IPS DF 6.9 (cell line): ENCODE results near the gene IL31.
A peak's percentile ranks its signal among the peaks of the same experiment; 100 is the strongest.

Source experiments
- DNase-seq: peaks from one replicate; pipeline ENCODE4 v3.0.0-alpha.2; 2013; ENCODE audit warnings: low read depth, low spot score
- H3K27ac ChIP-seq: one replicate; pipeline ENCODE4 v1.5.1; 2013; ENCODE audit warnings: low read length, control low read depth
- H3K27me3 ChIP-seq: 2 replicates; pipeline ENCODE4 v1.6.1; 2013; ENCODE audit warnings: mild to moderate bottlenecking, low read length; ENCODE audit not compliant: control insufficient read depth, insufficient read depth
- H3K36me3 ChIP-seq: 2 replicates; pipeline ENCODE4 v1.6.1; 2013; ENCODE audit warnings: low read length; ENCODE audit not compliant: control insufficient read depth, insufficient read depth
- H3K4me1 ChIP-seq: 2 replicates; pipeline ENCODE4 v1.6.1; 2013; ENCODE audit warnings: low read length; ENCODE audit not compliant: control insufficient read depth, insufficient read depth
- H3K4me3 ChIP-seq: 2 replicates; pipeline ENCODE4 v1.5.1; 2013; ENCODE audit warnings: mild to moderate bottlenecking, low read length
- H3K9me3 ChIP-seq: 2 replicates; pipeline ENCODE4 v1.6.1; 2013; ENCODE audit warnings: low read length, inconsistent platforms; ENCODE audit not compliant: control insufficient read depth, insufficient read depth
- WGBS: extraction: QIAGEN DNeasy Blood & Tissue Kit; methylation state at CpG from one replicate; pipeline ENCODE4 v1.1.7; 2013; ENCODE audit warnings: mixed read lengths, missing lambda C conversion rate; ENCODE audit not compliant: insufficient read length, insufficient coverage; 5-methylcytosine and 5-hydroxymethylcytosine counted together

IL31 gene

GRCh38 chr12:122129131-122129530 lies 44.9 kb downstream of the IL31 start:
- Histone ChIP-seq H3K4me3 (no peak overlapping the region), H3K36me3 (peaks cover 13% of the 10 kb centered on the region; the same call in 1 of the 2 replicates), H3K9me3 (no peaks in the 10 kb centered on the region), H3K27ac (no peak overlapping the region), H3K27me3 (no peaks in the 10 kb centered on the region), H3K4me1 (no peaks in the 10 kb centered on the region)
- DNase-seq, result no peak
- WGBS, result no CpG with 5 or more reads among the region's 13 CpGs

GRCh38 chr12:122128481-122128880 lies 45.5 kb downstream of the IL31 start:
- Histone ChIP-seq H3K4me1 (no peaks in the 10 kb centered on the region), H3K4me3 (no peak overlapping the region), H3K27me3 (no peaks in the 10 kb centered on the region), H3K36me3 (peaks cover 13% of the 10 kb centered on the region; the same call in 1 of the 2 replicates), H3K9me3 (no peaks in the 10 kb centered on the region), H3K27ac (no peak overlapping the region)
- no peak for DNase-seq
- no CpG with 5 or more reads among the region's 5 CpGs for WGBS

- Histone ChIP-seq H3K27me3 (no peaks in the 10 kb centered on the region), H3K27ac (no peak overlapping the region), H3K4me1 (no peaks in the 10 kb centered on the region), H3K9me3 (no peaks in the 10 kb centered on the region), H3K4me3 (no peak overlapping the region), H3K36me3 (peaks cover 13% of the 10 kb centered on the region; the same call in 1 of the 2 replicates)
- WGBS, result no CpG with 5 or more reads among the region's 13 CpGs
- DNase-seq, result no peak
Observed at GRCh38 chr12:122127839-122128238, 46.2 kb downstream of the IL31 start.

GRCh38 chr12:122126713-122127597 lies 47.1 kb downstream of the IL31 start:
- Histone ChIP-seq H3K36me3 (peaks cover 9% of the 10 kb centered on the region; the same call in 1 of the 2 replicates), H3K4me3 (no peak overlapping the region; the same call in 1 of the 2 replicates), H3K27me3 (no peaks in the 10 kb centered on the region), H3K27ac (no peak overlapping the region), H3K4me1 (no peaks in the 10 kb centered on the region), H3K9me3 (no peaks in the 10 kb centered on the region)
- WGBS, result no CpG with 5 or more reads among the region's 15 CpGs
- no peak for DNase-seq

GRCh38 chr12:122126342-122126635 lies 47.7 kb downstream of the IL31 start:
- H3K27me3 ChIP-seq, result no peaks in the 10 kb centered on the region
- no CpG with 5 or more reads among the region's 7 CpGs for WGBS
- H3K27ac ChIP-seq, result no peak overlapping the region
- peaks cover 9% of the 10 kb centered on the region; the same call in 1 of the 2 replicates for H3K36me3 ChIP-seq
- H3K9me3 ChIP-seq, result no peaks in the 10 kb centered on the region
- no peak for DNase-seq
- H3K4me1 ChIP-seq, result no peaks in the 10 kb centered on the region
- H3K4me3 ChIP-seq, result no peak overlapping the region; the same call in 1 of the 2 replicates

- H3K4me1 ChIP-seq, result no peaks in the 10 kb centered on the region
- no peak for DNase-seq
- no peaks in the 10 kb centered on the region for H3K27me3 ChIP-seq
- no peak overlapping the region for H3K27ac ChIP-seq
- peaks cover 9% of the 10 kb centered on the region; the same call in 1 of the 2 replicates for H3K36me3 ChIP-seq
- H3K4me3 ChIP-seq, result no peak overlapping the region
- no peaks in the 10 kb centered on the region for H3K9me3 ChIP-seq
- no CpG with 5 or more reads among the region's 13 CpGs for WGBS
Observed at GRCh38 chr12:122125452-122126341, 48.3 kb downstream of the IL31 start.

- H3K4me3 ChIP-seq, result no peak overlapping the region
- H3K27ac ChIP-seq, result no peak overlapping the region
- H3K4me1 ChIP-seq, result no peaks in the 10 kb centered on the region
- WGBS, result no CpG with 5 or more reads among the region's 14 CpGs
- H3K27me3 ChIP-seq, result no peaks in the 10 kb centered on the region
- DNase-seq, result no peak
- H3K9me3 ChIP-seq, result no peaks in the 10 kb centered on the region
- H3K36me3 ChIP-seq, result peaks cover 2% of the 10 kb centered on the region; the same call in 1 of the 2 replicates
Observed at GRCh38 chr12:122124370-122124769, 49.7 kb downstream of the IL31 start.

- Histone ChIP-seq H3K4me1 (no peaks in the 10 kb centered on the region), H3K4me3 (no peak overlapping the region), H3K36me3 (no peaks in the 10 kb centered on the region; the same call in 1 of the 2 replicates), H3K27me3 (no peaks in the 10 kb centered on the region), H3K9me3 (no peaks in the 10 kb centered on the region), H3K27ac (no peak overlapping the region)
- no peak for DNase-seq
- no CpG with 5 or more reads among the region's 9 CpGs for WGBS
Observed at GRCh38 chr12:122123761-122124145, 50.3 kb downstream of the IL31 start.

GRCh38 chr12:122123051-122123760 lies 50.8 kb downstream of the IL31 start:
- WGBS, result no CpG with 5 or more reads among the region's 22 CpGs
- H3K4me3 ChIP-seq, result no peak overlapping the region
- H3K9me3 ChIP-seq, result no peaks in the 10 kb centered on the region
- H3K27me3 ChIP-seq, result no peaks in the 10 kb centered on the region
- H3K36me3 ChIP-seq, result no peaks in the 10 kb centered on the region; the same call in 1 of the 2 replicates
- H3K27ac ChIP-seq, result no peak overlapping the region
- no peaks in the 10 kb centered on the region for H3K4me1 ChIP-seq
- peak; percentile 74 for DNase-seq
